HG02970 (cell line): ENCODE measurements around the gene FREY1.

Source experiments
- ATAC-seq: cut with Tn5 transposase; IDR thresholded peaks from one replicate; pipeline ENCODE4 v1.9.1; 2021; ENCODE audit warnings: mild to moderate bottlenecking, moderate library complexity, moderate number of reproducible peaks; ENCODE audit not compliant: unreplicated experiment, low FRiP score

Gene FREY1

DNA sequence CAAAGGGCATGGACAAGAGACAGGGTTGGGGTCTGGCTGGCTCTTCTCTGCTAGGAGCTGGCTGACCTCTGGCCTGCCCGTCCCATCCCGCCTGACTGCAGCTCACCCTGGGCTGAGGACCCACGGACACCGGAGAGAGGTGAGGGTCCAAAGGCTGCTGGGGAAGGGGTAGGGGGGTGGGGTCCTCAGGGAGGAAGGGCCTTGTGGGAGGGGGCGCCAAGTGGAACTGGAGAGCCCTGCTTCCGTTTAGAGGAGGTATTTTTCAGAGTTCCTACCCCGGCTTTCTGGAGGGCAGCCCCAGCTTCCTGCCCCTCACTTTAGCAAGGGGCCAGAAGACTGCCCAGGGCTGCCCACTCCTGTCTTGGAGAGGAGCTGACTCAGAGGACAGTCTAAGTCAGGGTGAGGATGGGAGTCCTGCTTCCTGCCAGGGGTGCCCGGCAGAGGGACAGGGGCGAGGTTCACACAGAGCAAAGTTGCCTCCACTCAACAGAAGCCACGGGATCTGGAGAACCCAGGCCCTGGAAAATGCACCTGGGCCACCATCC, 22.5 kb upstream of the FREY1 start:
- no peak for ATAC-seq

DNA sequence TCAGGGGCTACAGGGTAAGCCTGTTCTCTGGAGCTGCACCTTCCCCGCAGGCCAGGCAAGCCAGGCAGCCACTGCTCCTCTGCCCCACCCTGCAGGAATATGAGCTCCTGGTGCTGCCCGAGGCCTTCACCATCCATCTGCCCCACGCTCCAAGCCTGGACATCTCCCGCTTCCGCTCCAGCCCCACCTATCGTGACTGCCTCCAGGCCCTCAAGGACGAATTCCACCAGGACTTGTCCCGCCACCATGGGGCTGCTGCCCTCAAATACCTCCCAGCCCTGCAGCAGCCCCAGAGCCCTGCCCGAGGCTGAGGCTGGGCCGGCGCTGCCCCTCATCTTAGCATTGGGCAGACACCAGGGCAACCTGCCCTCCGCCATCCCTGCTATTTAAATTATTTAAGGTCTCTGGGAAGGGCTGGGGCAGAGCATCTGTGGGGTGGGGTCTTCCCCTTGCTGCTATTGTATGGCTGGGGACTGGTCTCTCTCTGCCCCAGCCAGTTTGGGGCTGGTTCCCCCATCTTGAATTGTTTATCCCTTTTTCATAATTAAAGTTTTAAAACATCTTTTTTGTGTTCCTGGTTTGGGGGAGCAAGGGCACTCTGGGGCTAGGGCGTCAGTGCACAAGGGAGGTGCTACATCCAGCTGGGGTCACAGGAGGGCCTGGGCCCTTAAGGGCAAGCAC, 21.6 kb upstream of the FREY1 start:
- no peak for ATAC-seq

DNA sequence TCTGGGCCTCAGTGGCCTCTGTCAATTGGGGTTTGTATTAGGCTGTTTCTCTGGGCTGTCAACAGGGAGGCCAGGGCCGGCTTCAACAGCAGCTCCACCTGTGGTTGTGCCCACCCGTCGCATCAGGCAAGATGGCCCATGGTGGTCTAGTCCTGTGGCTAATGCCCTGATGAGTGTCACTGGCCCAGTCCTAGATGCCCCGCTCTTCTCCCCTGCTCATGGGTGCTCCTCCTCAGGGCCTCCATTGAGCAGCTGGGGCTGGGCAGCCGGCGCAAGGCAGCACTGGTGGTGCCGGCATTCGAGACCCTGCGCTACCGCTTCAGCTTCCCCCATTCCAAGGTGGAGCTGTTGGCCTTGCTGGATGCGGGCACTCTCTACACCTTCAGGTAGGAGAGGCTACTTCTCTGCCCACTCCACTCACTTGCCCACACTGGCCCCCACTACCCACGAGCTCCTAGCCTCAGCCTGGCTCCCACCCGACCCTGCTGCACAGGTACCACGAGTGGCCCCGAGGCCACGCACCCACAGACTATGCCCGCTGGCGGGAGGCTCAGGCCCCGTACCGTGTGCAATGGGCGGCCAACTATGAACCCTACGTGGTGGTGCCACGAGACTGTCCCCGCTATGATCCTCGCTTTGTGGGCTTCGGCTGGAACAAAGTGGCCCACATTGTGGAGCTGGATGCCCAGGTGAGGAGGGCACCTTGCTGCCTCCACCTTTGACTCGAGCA, 20.8 kb upstream of the FREY1 start:
- ATAC-seq, result no peak

DNA sequence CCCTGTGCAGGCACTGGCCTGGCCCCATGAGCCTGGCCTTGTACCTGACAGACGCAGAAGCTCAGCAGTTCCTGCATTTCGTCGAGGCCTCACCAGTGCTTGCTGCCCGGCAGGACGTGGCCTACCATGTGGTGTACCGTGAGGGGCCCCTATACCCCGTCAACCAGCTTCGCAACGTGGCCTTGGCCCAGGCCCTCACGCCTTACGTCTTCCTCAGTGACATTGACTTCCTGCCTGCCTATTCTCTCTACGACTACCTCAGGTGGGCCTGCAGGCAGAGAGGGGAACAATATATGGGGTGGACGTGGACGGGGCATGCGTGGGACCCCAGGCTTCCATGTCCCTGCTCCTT, 20.2 kb upstream of the FREY1 start:
- no peak for ATAC-seq

DNA sequence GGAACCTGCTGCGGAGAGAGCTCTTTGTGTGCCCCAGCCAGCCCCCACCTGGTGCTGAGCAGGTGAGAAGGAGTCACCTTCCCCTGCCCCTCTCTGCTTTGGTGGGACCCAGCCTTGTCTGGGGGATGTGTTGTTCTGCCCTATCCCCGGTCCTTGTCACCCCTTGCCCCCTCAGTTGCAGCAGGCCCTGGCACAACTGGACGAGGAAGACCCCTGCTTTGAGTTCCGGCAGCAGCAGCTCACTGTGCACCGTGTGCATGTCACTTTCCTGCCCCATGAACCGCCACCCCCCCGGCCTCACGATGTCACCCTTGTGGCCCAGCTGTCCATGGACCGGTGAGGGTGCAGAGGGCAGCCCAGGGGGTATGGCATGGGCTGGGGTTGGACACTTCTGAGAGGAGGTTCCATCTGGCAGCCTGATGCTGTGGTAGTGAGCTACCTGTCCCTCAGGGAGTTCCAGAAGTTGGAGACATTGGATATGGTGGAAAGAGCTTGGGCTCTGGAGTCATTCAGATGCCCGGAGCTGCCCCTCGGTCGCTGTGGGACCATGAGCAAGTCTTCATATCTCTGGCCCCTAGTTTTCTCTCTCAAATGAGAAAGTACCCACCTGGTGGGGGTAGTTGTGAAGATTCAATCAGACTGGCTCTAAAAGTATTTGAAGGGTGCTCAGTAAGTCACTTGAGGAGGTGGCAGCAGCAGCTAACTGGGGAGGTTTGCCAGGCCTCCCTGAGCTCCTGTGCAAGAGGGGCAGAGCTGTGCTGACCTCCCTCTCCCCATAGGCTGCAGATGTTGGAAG, 19.7 kb upstream of the FREY1 start:
- ATAC-seq, result no peak

DNA sequence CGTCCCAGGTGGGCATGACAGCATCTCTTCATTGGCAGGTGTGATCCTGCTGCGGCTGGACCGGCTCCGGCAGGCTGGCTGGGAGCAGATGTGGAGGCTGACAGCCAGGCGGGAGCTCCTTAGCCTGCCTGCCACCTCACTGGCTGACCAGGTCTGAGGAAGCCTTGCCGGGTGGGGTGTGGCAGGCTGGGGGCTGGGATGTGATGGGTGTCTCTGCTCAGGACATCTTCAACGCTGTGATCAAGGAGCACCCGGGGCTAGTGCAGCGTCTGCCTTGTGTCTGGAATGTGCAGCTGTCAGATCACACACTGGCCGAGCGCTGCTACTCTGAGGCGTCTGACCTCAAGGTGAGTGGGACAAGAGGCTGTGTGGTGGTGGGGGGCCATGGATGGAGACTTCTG, 18.9 kb upstream of the FREY1 start:
- ATAC-seq, result no peak

DNA sequence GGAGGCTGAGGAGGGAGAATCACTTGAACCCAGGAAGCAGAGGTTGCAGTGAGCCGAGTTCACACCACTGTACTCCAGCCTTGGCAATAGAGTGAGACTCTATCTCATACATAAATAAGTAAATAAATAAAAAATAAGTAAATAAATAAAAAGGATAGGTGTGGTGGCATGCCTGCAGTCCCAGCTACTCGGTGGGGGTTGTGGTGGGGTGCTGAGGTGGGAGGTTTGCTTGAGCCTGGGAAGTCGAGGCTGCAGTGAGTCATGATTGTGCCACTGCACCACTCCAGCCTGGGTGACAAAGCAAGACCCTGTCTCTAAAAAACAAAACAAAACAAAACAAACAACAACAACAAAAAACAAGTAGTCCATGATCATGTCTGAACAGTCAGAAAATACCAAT, 18.5 kb upstream of the FREY1 start:
- ATAC-seq, result no peak

DNA sequence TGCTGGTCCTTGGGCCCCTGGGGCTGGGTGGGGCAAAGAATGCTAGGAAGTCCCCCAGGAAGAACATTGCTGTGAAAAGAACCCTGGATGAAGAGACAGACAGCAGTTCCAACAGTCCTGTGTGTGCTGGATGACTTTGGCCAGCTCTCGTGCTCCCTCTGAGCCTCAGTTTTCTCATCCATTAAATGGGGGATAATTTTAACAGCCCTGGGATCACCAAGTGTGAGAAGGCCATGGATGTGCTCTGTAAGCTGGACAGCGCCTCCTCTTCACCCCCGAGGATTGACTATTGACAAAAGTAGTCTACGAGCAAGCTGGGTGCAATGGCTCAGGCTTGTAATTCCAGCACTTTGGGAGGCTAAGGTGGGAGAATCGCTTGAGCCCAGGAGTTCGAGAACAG, 17.9 kb upstream of the FREY1 start:
- ATAC-seq, result no peak

DNA sequence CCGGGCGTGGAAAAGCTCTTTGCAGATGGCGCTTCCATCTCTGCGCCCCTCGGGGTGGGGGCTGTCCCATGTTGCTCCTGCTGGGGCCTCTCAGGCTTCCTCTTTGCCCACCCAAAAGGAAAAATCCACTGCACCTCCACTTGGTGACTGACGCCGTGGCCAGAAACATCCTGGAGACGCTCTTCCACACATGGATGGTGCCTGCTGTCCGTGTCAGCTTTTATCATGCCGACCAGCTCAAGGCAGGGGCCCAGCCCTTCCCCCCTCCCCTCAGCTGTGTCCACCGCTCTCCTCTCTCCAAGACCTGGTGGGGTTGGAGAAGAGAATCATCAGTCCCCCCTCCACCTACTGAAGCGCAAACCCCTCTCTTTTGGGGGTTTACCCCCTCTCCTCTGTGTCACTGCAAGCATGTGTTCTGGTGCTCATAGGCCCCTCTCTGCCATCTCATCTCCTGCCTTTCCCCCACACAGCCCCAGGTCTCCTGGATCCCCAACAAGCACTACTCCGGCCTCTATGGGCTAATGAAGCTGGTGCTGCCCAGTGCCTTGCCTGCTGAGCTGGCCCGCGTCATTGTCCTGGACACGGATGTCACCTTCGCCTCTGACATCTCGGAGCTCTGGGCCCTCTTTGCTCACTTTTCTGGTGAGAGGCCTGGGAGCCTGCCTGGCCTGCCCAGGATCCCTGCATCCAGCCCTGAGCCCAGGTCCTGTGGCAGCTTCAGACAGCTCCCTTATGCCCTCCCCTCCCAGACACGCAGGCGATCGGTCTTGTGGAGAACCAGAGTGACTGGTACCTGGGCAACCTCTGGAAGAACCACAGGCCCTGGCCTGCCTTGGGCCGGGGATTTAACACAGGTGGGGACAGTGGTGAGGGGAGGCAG, 17.2 kb upstream of the FREY1 start:
- ATAC-seq, result no peak

DNA sequence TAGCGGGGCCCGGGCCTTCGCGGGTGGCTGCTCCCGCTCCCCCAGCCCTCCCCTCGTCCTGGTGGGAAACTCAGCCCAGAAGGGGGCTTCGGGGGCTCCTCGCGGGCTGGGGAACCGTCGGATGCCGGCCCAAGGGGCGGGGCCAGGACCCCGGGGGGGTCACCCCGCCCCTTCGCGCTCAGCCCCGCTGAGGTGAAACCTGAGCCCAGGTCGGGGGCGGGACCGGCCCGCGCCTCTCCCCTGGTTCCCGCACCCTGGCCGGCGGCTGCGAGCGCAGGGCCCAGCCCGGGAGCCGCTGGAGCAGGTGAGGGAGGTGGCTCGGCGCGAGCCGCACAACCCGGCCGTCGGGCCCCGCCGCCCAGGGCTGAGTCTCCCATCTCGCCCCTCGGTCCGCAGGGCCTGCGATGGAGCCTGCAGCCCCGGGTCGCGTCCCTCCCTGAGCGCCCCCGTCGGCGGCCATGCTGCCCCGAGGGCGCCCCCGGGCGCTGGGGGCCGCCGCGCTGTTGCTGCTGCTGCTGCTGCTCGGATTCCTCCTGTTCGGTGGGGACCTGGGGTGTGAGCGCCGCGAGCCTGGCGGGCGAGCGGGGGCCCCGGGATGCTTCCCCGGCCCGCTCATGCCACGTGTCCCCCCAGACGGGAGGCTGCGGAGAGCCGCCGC, 15.5 kb upstream of the FREY1 start, which contains the start of gene LARGE2:
Gene LARGE2, plus strand, starts transcription at position 232 of the 658 bp plus-strand sequence. Its CDS starts 227 bp downstream, at position 459.
- ATAC-seq, result no peak

DNA sequence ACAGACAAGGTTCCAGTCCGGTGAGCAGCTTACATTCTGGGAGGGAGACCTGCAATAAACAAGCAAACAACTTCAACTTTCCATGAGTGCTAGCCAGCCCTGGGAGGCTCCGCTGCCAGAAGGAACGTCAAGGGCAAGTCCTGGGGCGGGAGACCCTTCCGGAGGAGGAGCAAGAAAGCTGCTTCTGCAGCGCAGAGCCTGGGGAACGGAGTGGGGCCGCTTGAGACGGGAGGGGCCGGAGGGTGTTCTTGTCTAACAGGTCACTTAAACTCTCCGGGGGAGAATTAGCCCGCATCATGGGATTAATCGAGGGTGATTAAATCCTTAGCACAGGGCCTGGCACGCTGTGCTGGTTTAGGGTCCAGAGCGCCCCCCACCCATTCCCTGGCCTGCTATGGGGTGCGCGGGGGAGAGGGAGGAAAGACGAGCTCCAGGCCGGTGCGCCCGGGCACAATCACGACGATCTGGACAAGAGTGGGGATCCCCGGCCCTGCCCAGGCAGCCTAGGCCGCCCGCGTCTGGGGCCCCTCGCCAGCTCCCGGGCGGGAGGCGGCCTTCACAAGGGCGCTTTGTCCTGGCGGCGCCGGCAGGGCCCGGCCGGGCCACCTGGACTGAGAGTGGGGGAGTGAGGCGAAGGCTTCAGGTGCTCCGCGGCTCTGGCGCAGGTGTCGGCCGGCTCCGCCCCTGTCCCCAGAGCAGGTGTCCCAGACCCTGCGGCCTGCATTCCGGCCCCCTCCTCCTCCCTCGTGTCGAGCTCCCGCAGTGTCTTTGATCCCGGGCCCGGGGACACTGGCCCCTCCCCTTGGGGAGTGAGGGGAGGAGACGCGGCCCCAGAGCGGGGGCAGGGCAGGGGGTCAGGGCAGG, 14.7 kb upstream of the FREY1 start:
- ATAC-seq, result no peak

DNA sequence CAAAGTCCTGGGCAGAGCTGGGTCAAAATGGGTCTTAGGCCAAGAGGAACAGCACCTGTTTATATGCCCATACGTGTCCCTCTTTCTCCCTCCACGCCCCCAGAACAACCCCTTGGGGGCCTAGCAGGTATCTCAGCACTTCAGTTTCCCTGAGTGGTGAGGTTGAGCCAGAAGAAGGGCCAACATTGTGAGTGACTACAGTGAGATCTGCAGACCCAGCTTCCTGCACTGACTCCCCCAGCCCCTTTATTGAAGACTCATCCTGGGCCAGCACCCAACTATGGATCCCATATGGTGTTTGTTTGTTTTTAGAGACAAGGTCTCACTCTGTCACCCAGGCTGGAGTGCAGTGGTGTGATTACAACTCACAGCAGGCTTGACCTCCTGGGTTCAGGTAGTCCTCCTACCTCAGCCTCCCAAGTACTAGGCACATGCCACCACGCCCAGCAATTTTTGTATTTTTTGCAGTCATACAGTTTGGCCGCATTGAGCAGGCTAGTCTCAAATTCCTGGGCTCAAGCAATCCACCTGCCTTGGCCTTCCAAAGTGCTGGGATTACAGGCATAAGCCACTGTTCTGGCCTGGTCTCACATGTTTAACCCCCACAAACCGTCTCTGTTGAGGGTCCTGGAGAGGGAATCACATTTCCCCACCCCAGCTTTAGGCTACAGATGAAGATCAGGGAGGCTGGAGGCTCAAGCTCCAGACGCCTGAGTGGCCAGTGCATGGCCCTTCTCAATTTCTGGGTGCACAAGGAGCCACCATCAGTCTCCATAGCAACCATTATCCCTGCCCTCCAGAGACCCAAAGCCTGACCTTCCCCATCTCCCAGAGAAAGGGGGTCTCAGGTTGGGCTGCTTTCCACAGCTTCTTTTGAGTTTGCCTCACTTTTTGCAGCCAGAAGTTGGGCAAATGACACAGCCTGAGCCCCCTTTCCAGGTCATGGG, 13.7 kb upstream of the FREY1 start:
- no peak for ATAC-seq

DNA sequence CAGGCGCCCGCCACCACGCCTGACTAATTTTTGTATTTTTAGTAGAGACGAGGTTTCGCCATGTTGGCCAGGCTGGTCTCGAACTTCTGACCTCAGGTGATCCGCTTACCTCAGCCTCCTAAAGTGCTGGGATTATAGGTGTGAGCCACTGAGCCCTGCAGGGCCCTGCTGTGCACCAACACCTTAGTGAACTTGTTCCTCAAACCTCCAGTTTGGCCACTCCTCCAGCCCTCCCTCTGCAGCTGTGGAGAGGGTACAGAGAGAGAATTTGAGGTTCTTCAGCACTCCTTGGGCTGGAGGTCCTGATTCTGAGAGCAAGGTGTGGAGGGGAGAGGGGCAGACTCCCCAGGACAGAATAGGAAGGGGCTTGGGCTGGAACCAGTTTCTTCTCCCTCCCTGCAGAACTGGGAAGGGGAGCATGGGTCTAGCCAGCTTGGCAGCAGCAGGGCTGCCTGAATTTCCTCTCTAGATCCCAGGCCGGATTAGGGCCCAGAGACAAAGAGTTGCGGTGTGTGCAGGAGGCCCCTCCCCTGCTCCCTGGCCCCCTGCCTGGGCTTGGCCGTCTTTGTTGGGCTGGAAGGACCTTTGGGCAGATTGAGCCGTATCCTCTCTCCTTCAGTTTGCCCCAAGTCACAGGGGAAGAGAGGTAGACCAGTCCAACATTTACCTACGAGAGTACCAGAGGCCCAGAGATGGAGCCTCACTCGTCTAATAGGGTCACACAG, 12.9 kb upstream of the FREY1 start:
- ATAC-seq, result no peak

DNA sequence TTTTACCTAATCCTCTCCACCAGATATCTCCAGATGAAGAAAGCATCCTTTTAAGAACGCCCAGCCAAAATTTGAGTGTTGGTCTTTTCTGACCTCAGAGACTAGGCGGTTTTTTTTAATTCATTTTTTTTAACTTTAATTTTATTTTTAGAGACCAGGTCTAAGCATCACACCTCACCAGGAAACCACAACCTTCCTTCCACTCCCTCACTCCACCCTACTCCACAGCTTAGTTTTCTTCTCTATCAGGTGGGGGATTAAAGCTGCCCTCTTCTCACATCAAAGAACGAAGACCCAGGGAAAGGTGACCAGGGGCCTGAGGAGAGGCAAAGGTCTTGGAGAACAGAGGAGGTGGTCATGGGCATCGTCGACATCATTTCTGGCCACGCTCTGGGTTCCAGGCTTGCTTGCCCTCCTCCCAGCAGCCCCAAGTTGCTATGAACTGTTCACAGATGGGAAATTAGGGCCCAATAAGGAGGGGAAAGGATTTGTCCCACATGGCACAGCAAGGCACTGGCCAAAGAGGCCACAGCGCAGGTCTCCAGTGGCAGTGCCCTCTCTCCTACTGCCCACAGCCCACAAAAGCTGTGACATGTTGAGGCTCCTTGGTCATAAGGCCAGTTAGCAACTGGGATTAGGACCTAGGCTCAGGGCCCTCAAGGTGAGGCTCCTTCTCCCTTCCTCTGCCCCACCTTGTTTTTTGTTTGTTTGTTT, 12.0 kb upstream of the FREY1 start:
- ATAC-seq, result no peak

DNA sequence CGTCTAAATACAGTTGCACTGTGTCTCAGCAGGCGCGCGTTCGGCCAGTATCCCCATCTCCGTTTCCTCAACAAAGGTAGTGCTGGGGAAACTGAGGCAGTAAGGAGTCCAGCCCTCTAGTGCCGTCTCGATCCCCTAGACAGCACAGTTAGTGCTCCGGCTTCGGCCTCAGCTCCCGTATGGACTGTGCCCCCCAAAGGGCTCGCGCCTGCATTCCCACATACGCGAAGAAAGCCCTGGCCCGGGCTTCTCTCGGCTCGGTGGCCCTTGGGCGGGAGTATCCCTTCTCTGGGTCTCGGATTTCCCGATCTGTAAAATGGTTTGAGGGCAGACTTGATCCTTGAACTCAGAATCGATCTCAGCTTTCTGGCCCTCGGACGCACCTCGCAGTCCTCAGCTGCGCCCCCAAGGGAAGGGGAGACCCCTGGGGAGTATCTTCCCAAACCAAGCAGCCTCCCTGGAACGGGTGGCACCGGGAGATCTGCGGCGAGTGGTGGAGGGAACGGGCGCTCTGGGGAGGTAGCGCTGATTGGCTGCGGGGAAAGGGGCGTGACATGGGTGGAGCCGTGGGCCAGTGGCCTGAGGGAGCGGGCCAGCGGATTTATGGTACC, 11.4 kb upstream of the FREY1 start:
- ATAC-seq, result no peak
